HTERT RPE-1 (cell line): ENCODE measurements around the gene UBE2QL1.

ENCODE experiments used
- in situ Hi-C: fragments of 300-500 bp; cut with MboI; formaldehyde crosslinking; loops from 4 replicates; pipeline ENCODE4 v1.14.3; 2020; ENCODE audit warnings: low sequenced_read_pairs

Gene UBE2QL1

GRCh38 chr5:6448622-6449464, at the start of gene UBE2QL1:
UBE2QL1 (plus strand) TSS chr5:6448859; CDS start chr5:6448894, 35 bp downstream.
- in situ Hi-C loops, result no loop called here

GRCh38 chr5:6399980-6400910, 48.4 kb upstream of the UBE2QL1 start:
- in situ Hi-C loops, result no loop called here

GRCh38 chr5:6401410-6401809, 47.2 kb upstream of the UBE2QL1 start:
- in situ Hi-C loops, result no loop called here

GRCh38 chr5:6402939-6403338, 45.7 kb upstream of the UBE2QL1 start:
- in situ Hi-C loops, result no loop called here

GRCh38 chr5:6403416-6403815, 45.2 kb upstream of the UBE2QL1 start:
- in situ Hi-C loops, result no loop called here

- in situ Hi-C loops, result no loop called here
Observed at GRCh38 chr5:6404129-6404528, 44.5 kb upstream of the UBE2QL1 start.

GRCh38 chr5:6405591-6405990, 43.1 kb upstream of the UBE2QL1 start:
- in situ Hi-C loops, result no loop called here

- in situ Hi-C loops, result no loop called here
Observed at GRCh38 chr5:6407558-6408259, 41.0 kb upstream of the UBE2QL1 start.

GRCh38 chr5:6408260-6408596, 40.4 kb upstream of the UBE2QL1 start:
- in situ Hi-C loops, result no loop called here

- in situ Hi-C loops, result no loop called here
Observed at GRCh38 chr5:6408627-6409446, 39.8 kb upstream of the UBE2QL1 start.

GRCh38 chr5:6410421-6410820, 38.2 kb upstream of the UBE2QL1 start:
- in situ Hi-C loops, result no loop called here

GRCh38 chr5:6411141-6411540, 37.5 kb upstream of the UBE2QL1 start:
- in situ Hi-C loops, result no loop called here

GRCh38 chr5:6412811-6413210, 35.8 kb upstream of the UBE2QL1 start:
- in situ Hi-C loops, result no loop called here

- in situ Hi-C loops, result no loop called here
Observed at GRCh38 chr5:6417657-6418056, 31.0 kb upstream of the UBE2QL1 start.

- in situ Hi-C loops, result no loop called here
Observed at GRCh38 chr5:6418679-6419276, 29.9 kb upstream of the UBE2QL1 start.

GRCh38 chr5:6419340-6419852, 29.3 kb upstream of the UBE2QL1 start:
- in situ Hi-C loops, result no loop called here

GRCh38 chr5:6423327-6424109, 25.1 kb upstream of the UBE2QL1 start:
- in situ Hi-C loops, result no loop called here

- in situ Hi-C loops, result no loop called here
Observed at GRCh38 chr5:6424110-6424659, 24.5 kb upstream of the UBE2QL1 start.

- in situ Hi-C loops, result no loop called here
Observed at GRCh38 chr5:6424700-6425099, 24.0 kb upstream of the UBE2QL1 start.
